GM21367 (cell line): ENCODE measurements around the gene UMAD1.

ENCODE experiments used
- ATAC-seq: cut with Tn5 transposase; IDR thresholded peaks from one replicate; pipeline ENCODE4 v1.9.1; 2021; ENCODE audit not compliant: unreplicated experiment

Gene UMAD1

DNA sequence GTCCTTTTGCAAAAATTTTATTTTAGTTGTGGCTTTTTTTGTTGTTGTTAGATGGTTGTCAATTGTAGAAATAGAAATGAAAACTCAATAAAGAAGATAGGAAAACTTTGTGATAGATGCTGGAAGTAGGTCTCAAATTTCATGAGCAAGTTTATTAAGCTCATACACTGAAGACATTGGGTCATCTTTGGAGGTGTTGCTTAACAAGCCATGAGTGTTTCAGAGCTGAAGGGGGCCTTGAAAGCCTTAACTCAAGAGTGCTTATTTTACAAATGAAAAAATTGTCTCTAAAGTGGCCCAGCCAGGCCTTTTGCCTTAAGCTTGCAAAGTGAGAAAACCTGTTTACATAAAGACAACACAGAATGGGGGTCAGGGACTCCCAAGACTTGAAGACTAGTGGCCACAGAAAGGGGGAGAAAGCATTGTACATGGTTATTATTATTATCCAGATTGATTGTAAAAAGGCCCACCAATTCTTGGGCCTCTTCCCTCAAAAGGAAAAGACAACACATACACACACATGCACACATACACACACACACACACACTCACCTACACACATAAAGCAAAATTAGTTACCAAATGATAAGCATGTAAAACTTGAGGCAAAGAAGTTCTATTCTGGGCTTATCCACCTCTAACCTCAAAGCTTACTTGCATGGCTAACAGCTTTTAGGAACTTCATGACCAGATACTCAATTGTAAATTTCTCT, 278.3 kb downstream of the UMAD1 start:
- ATAC-seq, result no peak

DNA sequence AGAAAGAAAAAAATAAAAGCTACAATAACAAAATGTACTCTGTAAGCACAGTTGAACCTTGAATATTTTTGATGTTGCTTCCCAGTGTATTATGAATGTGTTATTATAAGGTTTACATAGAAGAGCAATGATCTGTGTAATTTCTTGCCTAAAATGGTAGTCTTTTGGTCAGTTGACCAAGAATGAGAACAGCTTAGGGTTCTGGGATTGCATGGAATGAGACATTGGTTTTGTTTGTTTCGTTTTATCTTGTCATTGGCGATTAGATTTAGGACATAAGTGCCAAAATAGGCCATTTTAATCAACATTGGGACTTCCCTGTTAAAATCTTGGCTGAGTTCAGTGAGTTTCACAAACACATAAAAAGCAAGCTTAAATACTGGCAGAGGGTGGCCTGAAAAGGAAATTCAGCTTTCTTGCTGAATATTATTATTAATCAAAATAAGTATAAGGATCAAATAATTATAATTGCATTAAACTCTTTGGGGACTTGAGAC, 278.9 kb downstream of the UMAD1 start:
- ATAC-seq, result no peak

- ATAC-seq, result no peak
These were observed 279.5 kb downstream of the UMAD1 start for GRCh38 chr7:7920056-7920455.

DNA sequence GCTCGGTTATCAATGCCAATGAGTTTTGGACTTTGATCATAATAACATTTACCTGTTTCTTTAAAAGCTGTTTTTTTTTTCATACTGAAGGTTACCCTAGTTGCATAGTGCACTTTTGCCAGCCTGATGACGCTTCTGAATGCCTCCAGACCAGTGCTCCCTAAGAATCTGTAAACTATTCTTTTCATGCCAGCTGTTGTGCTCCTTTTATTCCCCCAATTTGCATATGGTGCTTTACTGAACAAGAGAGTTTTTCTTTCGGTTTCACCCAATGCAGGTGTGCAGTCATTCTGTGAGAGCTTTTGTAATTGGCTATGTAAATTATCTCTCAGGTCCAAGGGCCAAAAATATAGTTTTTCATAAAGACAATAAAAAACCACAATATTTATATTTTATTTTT, 279.9 kb downstream of the UMAD1 start:
- ATAC-seq, result peak; percentile 87

- no peak for ATAC-seq
These were observed 281.3 kb downstream of the UMAD1 start for GRCh38 chr7:7921830-7922229.

DNA sequence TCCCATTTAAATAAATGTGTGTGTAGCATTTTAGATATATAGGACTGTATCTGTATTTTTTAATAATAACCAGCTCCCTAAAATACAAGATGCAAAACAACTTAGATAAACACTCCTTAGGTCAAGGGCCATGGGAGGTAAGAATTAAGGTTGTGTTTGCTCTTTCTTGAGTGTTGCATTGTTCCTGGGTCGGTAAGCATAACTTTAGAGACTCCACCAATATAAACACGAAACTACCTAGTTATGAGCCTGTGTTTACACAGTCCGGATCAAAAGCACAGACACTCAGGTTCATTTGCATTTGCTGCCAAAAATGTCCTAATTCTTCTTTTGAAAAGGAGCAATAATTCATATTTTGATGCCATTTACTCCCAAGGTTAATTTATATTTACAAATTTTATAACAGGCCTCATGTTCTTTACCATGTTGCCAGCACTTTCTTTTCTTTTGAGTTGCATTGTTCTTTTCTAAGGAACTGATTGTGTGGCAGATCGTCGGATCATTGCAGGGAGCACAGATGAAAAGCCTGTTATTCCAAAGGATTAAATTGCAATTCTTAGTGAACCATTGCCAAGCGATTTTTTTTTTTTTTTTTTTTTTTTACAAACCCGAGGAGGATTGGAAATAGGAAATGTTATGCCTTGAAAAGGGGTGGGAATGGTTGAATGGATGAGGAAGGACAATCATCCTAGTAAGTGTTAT, 282.3 kb downstream of the UMAD1 start:
- no peak for ATAC-seq

GRCh38 chr7:7923818-7924217, 283.3 kb downstream of the UMAD1 start:
- ATAC-seq, result no peak

DNA sequence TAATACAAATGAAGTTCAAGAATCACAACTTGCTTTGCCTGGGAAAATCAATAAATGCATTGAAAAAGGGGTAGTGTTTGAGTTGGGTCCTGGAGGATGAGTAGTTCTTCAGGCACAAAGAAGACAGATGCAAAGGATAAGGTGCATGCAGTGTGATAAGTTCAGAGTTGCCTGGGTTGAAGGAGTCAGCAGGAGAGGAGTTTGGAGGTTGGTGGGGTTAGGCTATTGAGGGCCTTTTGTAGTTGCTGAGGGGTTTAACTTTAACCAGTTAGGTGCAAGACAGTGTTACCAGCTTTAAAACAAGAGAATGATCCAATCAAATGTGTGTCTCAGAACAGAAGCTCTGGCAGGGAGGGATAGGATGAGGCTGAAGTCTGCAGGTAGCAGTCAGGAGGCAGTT, 283.8 kb downstream of the UMAD1 start:
- no peak for ATAC-seq
